DMS79 treated with DMSO at 0.1 percent for 48 hours (cell line): ENCODE results near the gene ATP5F1B.
"Not testable (repeated sequence)": the region's sequence is repeated elsewhere in the genome, so short reads cannot be mapped to it uniquely, and the experiment has no call there.

Experiments used
- DNase-seq: peaks from one replicate; lab custom pipeline; 2025; lab: John Stamatoyannopoulos, UW

The ATP5F1B gene

GRCh38 chr12:56645717-56646446, at the start of gene ATP5F1B:
TSS of gene ATP5F1B (minus strand) at chr12:56645984. CDS start at chr12:56645963, 21 bp downstream.
- peak; percentile 96 for DNase-seq

- no peak for DNase-seq
Measured at GRCh38 chr12:56694161-56694560, 48.4 kb upstream of the ATP5F1B start.

- DNase-seq: no peak
Measured at GRCh38 chr12:56688846-56689109, 43.0 kb upstream of the ATP5F1B start.

GRCh38 chr12:56688129-56688845, 42.5 kb upstream of the ATP5F1B start, which contains the start of gene PTGES3:
TSS of gene PTGES3 (minus strand) at chr12:56688284. CDS start at chr12:56687999, 285 bp downstream.
- peak; percentile 91 for DNase-seq

GRCh38 chr12:56687223-56688128, 41.7 kb upstream of the ATP5F1B start:
- DNase-seq: peak; percentile 53

GRCh38 chr12:56684745-56685359, 39.1 kb upstream of the ATP5F1B start:
- DNase-seq: peak; percentile 17

GRCh38 chr12:56682323-56682722, 36.5 kb upstream of the ATP5F1B start:
- no peak for DNase-seq

GRCh38 chr12:56679883-56680575, 34.2 kb upstream of the ATP5F1B start:
- DNase-seq: no peak

GRCh38 chr12:56678852-56679251, 33.1 kb upstream of the ATP5F1B start:
- DNase-seq: no peak

GRCh38 chr12:56677680-56678079, 31.9 kb upstream of the ATP5F1B start:
- DNase-seq: no peak

- DNase-seq: no peak
Measured at GRCh38 chr12:56676851-56677580, 31.2 kb upstream of the ATP5F1B start.

- DNase-seq: no peak
Measured at GRCh38 chr12:56671608-56672007, 25.8 kb upstream of the ATP5F1B start.

GRCh38 chr12:56670836-56671235, 25.1 kb upstream of the ATP5F1B start:
- DNase-seq: no peak

- no peak for DNase-seq
Measured at GRCh38 chr12:56668197-56668457, 22.3 kb upstream of the ATP5F1B start.

- DNase-seq: no peak
Measured at GRCh38 chr12:56661979-56662638, 16.3 kb upstream of the ATP5F1B start.

- no peak for DNase-seq
Measured at GRCh38 chr12:56661560-56661959, 15.8 kb upstream of the ATP5F1B start.

GRCh38 chr12:56658921-56659320, 13.1 kb upstream of the ATP5F1B start:
- no peak for DNase-seq

- DNase-seq: no peak
Measured at GRCh38 chr12:56657416-56658379, 11.9 kb upstream of the ATP5F1B start.

GRCh38 chr12:56653781-56654180, 8.0 kb upstream of the ATP5F1B start:
- DNase-seq: not testable (repeated sequence)
